Trophoblast cell (in vitro differentiated cells and primary cell): ENCODE measurements around the gene POLE.

Source experiments
- DNase-seq, 2 donors: peaks; one replicate each; pipeline ENCODE4 v3.0.0-alpha.2; 2016
- H2AFZ ChIP-seq: 2 replicates; pipeline ENCODE4 v1.6.1; 2013; ENCODE audit warnings: low read length, moderate library complexity, mild to moderate bottlenecking; ENCODE audit not compliant: insufficient read depth, poor library complexity
- H2AK5ac ChIP-seq: 2 replicates; pipeline ENCODE4 v1.6.1; 2013; ENCODE audit warnings: mild to moderate bottlenecking, low read length
- H2BK120ac ChIP-seq: 2 replicates; pipeline ENCODE4 v1.6.1; 2013; ENCODE audit warnings: low read length, mild to moderate bottlenecking, moderate library complexity; ENCODE audit not compliant: insufficient read depth, poor library complexity
- H2BK12ac ChIP-seq: 2 replicates; pipeline ENCODE4 v1.6.1; 2013; ENCODE audit warnings: mild to moderate bottlenecking, low read length, moderate library complexity
- H2BK5ac ChIP-seq: 2 replicates; pipeline ENCODE4 v1.6.1; 2013; ENCODE audit warnings: low read length, low read depth, moderate library complexity, mild to moderate bottlenecking; ENCODE audit not compliant: poor library complexity
- H3K14ac ChIP-seq: 2 replicates; pipeline ENCODE4 v1.6.1; 2013; ENCODE audit warnings: mild to moderate bottlenecking, low read length
- H3K18ac ChIP-seq: 2 replicates; pipeline ENCODE4 v1.6.1; 2013; ENCODE audit warnings: mild to moderate bottlenecking, low read length
- H3K23ac ChIP-seq: 2 replicates; pipeline ENCODE4 v1.6.1; 2013; ENCODE audit warnings: low read length
- H3K27ac ChIP-seq: 2 replicates; pipeline ENCODE4 v1.5.1; 2013; ENCODE audit warnings: low read depth, mild to moderate bottlenecking, inconsistent platforms, low read length, moderate library complexity
- H3K27me3 ChIP-seq: 2 replicates; pipeline ENCODE4 v1.6.1; 2013; ENCODE audit warnings: inconsistent platforms, mild to moderate bottlenecking, low read length, moderate library complexity; ENCODE audit not compliant: insufficient read depth
- H3K36me3 ChIP-seq, 2 experiments: 1 replicate in 1 of 2; 2 replicates in 1 of 2; pipeline ENCODE4 v1.6.1; 2013; ENCODE audit warnings: low read length in 2 of 2, mild to moderate bottlenecking in 2 of 2, moderate library complexity in 1 of 2; ENCODE audit not compliant: insufficient read depth in 2 of 2, control insufficient read depth in 1 of 2
- H3K4ac ChIP-seq: 2 replicates; pipeline ENCODE4 v1.6.1; 2013; ENCODE audit warnings: low read depth, mild to moderate bottlenecking, low read length, moderate library complexity
- H3K4me1 ChIP-seq, 2 experiments: 1 replicate in 1 of 2; 2 replicates in 1 of 2; pipeline ENCODE4 v1.6.1; 2013; ENCODE audit warnings: low read length in 2 of 2, mild to moderate bottlenecking in 2 of 2, moderate library complexity in 1 of 2; ENCODE audit not compliant: insufficient read depth in 2 of 2, control insufficient read depth in 1 of 2
- H3K4me2 ChIP-seq: 2 replicates; pipeline ENCODE4 v1.6.1; 2013; ENCODE audit warnings: inconsistent platforms, mild to moderate bottlenecking, low read length, moderate library complexity
- H3K4me3 ChIP-seq: 2 replicates; pipeline ENCODE4 v1.5.1; 2013; ENCODE audit warnings: mild to moderate bottlenecking, low read depth, low read length, inconsistent platforms
- H3K79me1 ChIP-seq: one replicate; pipeline ENCODE4 v1.6.1; 2013; ENCODE audit warnings: low read length
- H3K79me2 ChIP-seq: 2 replicates; pipeline ENCODE4 v1.6.1; 2013; ENCODE audit warnings: low read length, mild to moderate bottlenecking; ENCODE audit not compliant: control insufficient read depth, insufficient read depth, poor library complexity
- H3K9ac ChIP-seq: 2 replicates; pipeline ENCODE4 v1.6.1; 2013; ENCODE audit warnings: mild to moderate bottlenecking, low read length
- H3K9me3 ChIP-seq: 2 replicates; pipeline ENCODE4 v1.6.1; 2013; ENCODE audit warnings: low read depth, mild to moderate bottlenecking, control low read depth, inconsistent platforms, low read length; ENCODE audit not compliant: insufficient read depth
- H4K12ac ChIP-seq: 2 replicates; pipeline ENCODE4 v1.6.1; 2013; ENCODE audit warnings: low read depth, mild to moderate bottlenecking, low read length, moderate library complexity
- H4K8ac ChIP-seq: 2 replicates; pipeline ENCODE4 v1.6.1; 2013; ENCODE audit warnings: low read depth, mild to moderate bottlenecking, low read length, moderate library complexity
- H4K91ac ChIP-seq: one replicate; pipeline ENCODE4 v1.6.1; 2013; ENCODE audit warnings: low read depth, mild to moderate bottlenecking, low read length, moderate library complexity
- WGBS: extraction: QIAGEN DNeasy Blood & Tissue Kit; methylation state at CpG from one replicate; pipeline ENCODE4 v1.1.7; 2013; ENCODE audit warnings: missing lambda C conversion rate; ENCODE audit not compliant: insufficient read length, insufficient coverage; ENCODE audit errors: extremely low coverage; 5-methylcytosine and 5-hydroxymethylcytosine counted together

The POLE gene

DNA sequence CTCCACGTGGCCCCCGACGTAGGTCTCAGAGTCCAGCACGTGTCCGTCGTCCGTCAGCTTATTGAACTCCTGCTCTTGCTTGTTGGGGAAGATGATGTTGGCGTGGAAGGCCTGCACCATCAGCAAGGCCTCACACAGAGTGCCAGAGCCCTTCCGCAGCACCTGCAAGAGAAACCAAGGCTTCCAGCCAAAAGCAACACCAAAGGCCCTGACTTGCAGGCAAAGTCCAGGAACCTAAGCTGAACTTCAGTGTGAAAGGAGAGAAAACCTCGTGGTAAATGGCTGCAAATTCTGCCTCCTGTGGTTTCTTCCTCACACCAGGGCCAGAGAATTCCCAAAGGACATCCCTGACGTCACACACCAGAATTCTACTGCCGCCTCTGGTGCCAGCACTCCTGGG lies 14.5 kb downstream of the POLE start:
- peaks cover 2% of the 10 kb centered on the region for H3K9me3 ChIP-seq
- no peak overlapping the region for H3K23ac ChIP-seq
- no peaks in the 10 kb centered on the region for H3K79me2 ChIP-seq
- no peak overlapping the region for H3K18ac ChIP-seq
- no peak for DNase-seq
- H3K4me1 ChIP-seq: no peaks in the 10 kb centered on the region
- H3K14ac ChIP-seq: no peak overlapping the region
- H3K36me3 ChIP-seq: peaks cover 75 to 76% of the 10 kb centered on the region in 2 experiments
- WGBS: no CpG with 5 or more reads among the region's 12 CpGs
- H3K9ac ChIP-seq: no peak overlapping the region
- H2AK5ac ChIP-seq: no peak overlapping the region
- no peak overlapping the region for H3K4me3 ChIP-seq
- no peak overlapping the region for H3K4me2 ChIP-seq
- H2BK120ac ChIP-seq: no peak overlapping the region
- no peak overlapping the region for H2BK5ac ChIP-seq
- no peak overlapping the region for H4K91ac ChIP-seq
- H2BK12ac ChIP-seq: no peak overlapping the region
- no peak overlapping the region for H4K8ac ChIP-seq
- H3K79me1 ChIP-seq: no peaks in the 10 kb centered on the region
- no peak overlapping the region for H2AFZ ChIP-seq
- H3K27ac ChIP-seq: no peak overlapping the region
- H4K12ac ChIP-seq: no peak overlapping the region
- H3K27me3 ChIP-seq: no peaks in the 10 kb centered on the region
- no peak overlapping the region for H3K4ac ChIP-seq

DNA sequence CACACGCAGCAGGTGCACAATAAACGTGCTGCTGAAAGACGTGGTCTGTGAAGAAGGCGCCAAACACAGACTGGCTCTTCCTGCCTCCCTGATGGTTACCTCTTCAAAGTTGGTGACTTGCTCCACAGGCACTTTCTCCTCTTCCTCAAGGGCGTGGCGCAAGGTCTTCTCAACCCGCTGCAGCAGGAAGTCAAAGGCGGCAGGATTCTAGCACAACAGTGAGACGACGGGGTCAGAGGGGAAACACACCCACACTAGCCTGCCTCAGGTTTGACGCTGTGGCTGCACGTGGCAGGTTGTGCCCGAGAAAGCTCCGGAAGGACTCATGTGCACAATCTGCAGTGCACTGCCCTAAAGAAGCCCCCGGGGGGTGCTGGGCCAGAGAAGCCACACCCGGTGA lies 15.0 kb downstream of the POLE start:
- no peak overlapping the region for H3K18ac ChIP-seq
- no peak overlapping the region for H3K4me3 ChIP-seq
- WGBS: no CpG with 5 or more reads among the region's 16 CpGs
- no peak overlapping the region for H2BK12ac ChIP-seq
- H4K8ac ChIP-seq: no peak overlapping the region
- H3K36me3 ChIP-seq: peaks cover 76 to 77% of the 10 kb centered on the region in 2 experiments
- no peaks in the 10 kb centered on the region for H3K79me2 ChIP-seq
- no peak overlapping the region for H3K27ac ChIP-seq
- H2BK120ac ChIP-seq: no peak overlapping the region
- no peak overlapping the region for H2BK5ac ChIP-seq
- H3K4me1 ChIP-seq: no peaks in the 10 kb centered on the region
- no peak overlapping the region for H3K9ac ChIP-seq
- H2AK5ac ChIP-seq: no peak overlapping the region
- no peak for DNase-seq
- no peak overlapping the region for H3K4me2 ChIP-seq
- H3K27me3 ChIP-seq: no peaks in the 10 kb centered on the region
- H3K9me3 ChIP-seq: peaks cover 2% of the 10 kb centered on the region
- H3K14ac ChIP-seq: no peak overlapping the region
- H3K79me1 ChIP-seq: no peaks in the 10 kb centered on the region
- no peak overlapping the region for H4K91ac ChIP-seq
- no peak overlapping the region for H2AFZ ChIP-seq
- no peak overlapping the region for H3K4ac ChIP-seq
- H4K12ac ChIP-seq: no peak overlapping the region
- H3K23ac ChIP-seq: no peak overlapping the region

GRCh38 chr12:132669166-132669879 lies 17.8 kb downstream of the POLE start:
- Histone ChIP-seq H2BK5ac (no peak overlapping the region), H3K27ac (no peak overlapping the region), H3K18ac (no peak overlapping the region), H2BK12ac (no peak overlapping the region), H2AK5ac (no peak overlapping the region), H3K4me3 (no peak overlapping the region), H3K4me2 (no peak overlapping the region), H4K91ac (no peak overlapping the region), H2BK120ac (no peak overlapping the region), H3K79me2 (no peaks in the 10 kb centered on the region), H3K4me1 (no peaks in the 10 kb centered on the region), H3K27me3 (no peaks in the 10 kb centered on the region), H3K9me3 (peaks cover 3% of the 10 kb centered on the region), H3K79me1 (no peaks in the 10 kb centered on the region), H3K14ac (no peak overlapping the region), H4K8ac (no peak overlapping the region), H2AFZ (no peak overlapping the region), H4K12ac (no peak overlapping the region), H3K36me3 (peaks cover 75 to 77% of the 10 kb centered on the region in 2 experiments), H3K9ac (no peak overlapping the region), H3K4ac (no peak overlapping the region), H3K23ac (no peak overlapping the region)
- DNase-seq: no peak
- no CpG with 5 or more reads among the region's 17 CpGs for whole genome bisulfite sequencing

GRCh38 chr12:132668191-132669088 lies 18.7 kb downstream of the POLE start:
- Histone ChIP-seq H4K8ac (no peak overlapping the region), H3K14ac (no peak overlapping the region), H3K79me2 (no peaks in the 10 kb centered on the region), H2AK5ac (no peak overlapping the region), H3K4ac (no peak overlapping the region), H2BK120ac (no peak overlapping the region), H3K23ac (no peak overlapping the region), H3K4me3 (no peak overlapping the region), H3K9me3 (peaks cover 5% of the 10 kb centered on the region), H3K4me1 (no peaks in the 10 kb centered on the region), H3K27ac (no peak overlapping the region), H3K18ac (no peak overlapping the region), H3K79me1 (no peaks in the 10 kb centered on the region), H3K36me3 (peaks cover 75 to 76% of the 10 kb centered on the region in 2 experiments), H3K9ac (no peak overlapping the region), H4K12ac (no peak overlapping the region), H3K27me3 (no peaks in the 10 kb centered on the region), H3K4me2 (no peak overlapping the region), H2BK5ac (no peak overlapping the region), H2BK12ac (no peak overlapping the region), H4K91ac (no peak overlapping the region), H2AFZ (no peak overlapping the region)
- no CpG with 5 or more reads among the region's 30 CpGs for WGBS
- no peak for DNase-seq
